ENCODE data around the gene TOR3A.

- TF ChIP-seq CTCF (IDR thresholded peaks at IDR 0.05) (no peak), POLR2A (IDR thresholded peaks at IDR 0.05) (no peak)
Measured at GRCh38 chr1:179043907-179044306, 38.0 kb upstream of the TOR3A start.

Measured in testis (tissue), 2 donors.